HG03175 (cell line): ENCODE results near the gene CLIC6.

Experiments used
- ATAC-seq: cut with Tn5 transposase; IDR thresholded peaks from one replicate; pipeline ENCODE4 v1.9.1; 2021; ENCODE audit warnings: mild to moderate bottlenecking, moderate library complexity; ENCODE audit not compliant: unreplicated experiment

Gene CLIC6

GRCh38 chr21:34668803-34669148 lies at the start of gene CLIC6:
TSS of gene CLIC6 (plus strand) at chr21:34668994. CDS start at chr21:34669389, 395 bp downstream.
- no peak for ATAC-seq

DNA sequence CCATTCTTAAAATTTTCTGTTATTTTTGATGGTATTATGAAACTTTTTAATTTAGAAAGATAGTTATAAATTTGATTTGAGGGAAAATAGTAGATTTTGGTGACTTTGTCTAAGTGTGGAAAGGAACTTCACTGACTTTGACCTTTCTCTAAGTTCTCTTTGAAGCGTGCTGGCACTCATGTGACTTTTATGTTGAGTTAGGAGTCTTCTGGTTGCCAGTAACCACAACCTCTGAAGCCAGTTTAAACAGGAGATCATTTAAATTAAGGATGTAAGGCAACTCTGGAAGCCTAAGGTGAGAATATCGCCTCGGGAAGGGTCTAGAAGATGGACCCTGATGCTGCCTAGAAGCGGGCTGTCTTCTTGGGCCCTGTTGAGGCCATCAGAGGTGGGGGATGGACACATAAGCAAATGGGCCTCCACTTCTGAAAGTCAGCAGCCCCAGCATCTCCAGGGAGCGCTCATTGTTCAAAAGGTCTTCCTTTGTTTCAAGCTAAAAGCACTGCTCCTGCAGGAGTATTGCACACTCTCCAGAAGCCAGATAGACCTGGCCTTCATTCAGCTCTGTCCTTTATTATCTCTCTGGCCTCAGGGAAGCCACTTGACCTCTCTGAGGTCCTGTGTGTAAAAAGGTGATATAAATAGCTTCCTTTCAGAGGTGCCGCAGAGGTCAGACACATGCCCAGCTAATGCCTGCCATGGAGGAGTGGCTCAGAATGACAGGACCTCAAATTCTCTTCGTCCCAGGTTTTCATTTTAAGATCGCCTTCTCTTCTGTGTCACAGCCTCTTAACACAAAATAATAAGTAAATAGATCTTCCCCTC lies 48.7 kb upstream of the CLIC6 start:
- no peak for ATAC-seq

DNA sequence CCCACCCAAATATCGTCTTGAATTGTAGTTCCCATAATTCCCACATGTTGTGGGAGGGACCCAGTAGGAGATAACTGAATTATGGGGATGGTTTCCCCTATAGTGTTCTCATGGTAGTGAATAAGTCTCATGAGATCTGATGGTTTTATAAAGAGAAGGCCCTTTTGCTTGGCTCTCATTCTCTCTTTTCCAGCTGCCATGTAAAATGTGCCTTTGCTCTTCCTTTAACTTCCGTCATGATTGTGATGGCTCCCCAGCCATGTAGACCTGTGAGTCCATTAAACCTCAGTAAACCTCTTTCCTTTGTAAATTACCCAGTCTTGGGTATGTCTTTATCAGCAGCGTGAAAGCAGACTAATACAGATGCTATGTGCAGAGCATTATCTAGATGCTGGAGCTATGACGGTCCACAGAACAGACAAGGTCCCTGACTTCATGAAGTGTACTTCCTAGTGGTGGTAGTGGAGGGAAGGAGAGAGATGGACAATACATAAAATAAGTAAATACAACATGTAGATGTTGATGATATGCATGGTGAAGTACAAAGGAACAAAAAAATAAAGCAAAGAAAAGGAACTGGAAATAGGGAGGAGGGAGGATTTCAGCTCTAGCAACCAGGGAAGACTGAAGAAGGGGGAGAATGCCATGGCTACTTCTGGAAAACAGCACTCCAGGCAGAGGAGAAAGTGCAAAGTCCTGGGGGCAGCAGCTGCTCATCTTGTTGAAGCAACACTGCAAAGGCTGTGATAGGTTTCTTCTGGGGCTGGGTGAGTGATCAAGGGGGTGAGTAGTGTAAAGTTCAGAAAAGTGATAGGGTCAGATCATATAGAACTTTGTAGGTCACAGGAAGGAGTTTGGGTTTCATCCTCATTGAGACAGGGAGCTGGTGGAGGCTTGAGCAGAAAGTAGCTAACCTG lies 47.1 kb upstream of the CLIC6 start:
- no peak for ATAC-seq

GRCh38 chr21:34623516-34623915 lies 45.3 kb upstream of the CLIC6 start:
- ATAC-seq, result no peak

GRCh38 chr21:34625030-34625593 lies 43.7 kb upstream of the CLIC6 start:
- no peak for ATAC-seq

DNA sequence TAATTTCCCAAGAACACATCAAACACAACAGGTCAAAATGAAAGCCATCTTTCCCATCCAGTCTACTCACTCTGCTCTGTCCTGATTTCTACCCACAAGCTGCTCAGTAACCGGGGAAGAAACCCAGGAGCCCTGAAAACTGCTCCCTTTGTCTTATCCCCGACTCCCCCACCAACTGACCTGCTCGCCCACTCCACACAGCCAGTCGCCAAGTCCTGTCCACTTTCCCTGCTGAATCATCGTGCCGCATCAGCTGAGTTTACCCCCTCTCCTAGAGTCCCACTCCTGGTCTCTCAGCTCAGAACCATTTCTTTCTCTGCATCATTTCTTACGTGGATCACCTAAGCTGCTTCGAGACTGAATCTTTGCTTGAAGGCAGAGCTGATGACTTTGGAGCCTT lies 42.7 kb upstream of the CLIC6 start:
- no peak for ATAC-seq

DNA sequence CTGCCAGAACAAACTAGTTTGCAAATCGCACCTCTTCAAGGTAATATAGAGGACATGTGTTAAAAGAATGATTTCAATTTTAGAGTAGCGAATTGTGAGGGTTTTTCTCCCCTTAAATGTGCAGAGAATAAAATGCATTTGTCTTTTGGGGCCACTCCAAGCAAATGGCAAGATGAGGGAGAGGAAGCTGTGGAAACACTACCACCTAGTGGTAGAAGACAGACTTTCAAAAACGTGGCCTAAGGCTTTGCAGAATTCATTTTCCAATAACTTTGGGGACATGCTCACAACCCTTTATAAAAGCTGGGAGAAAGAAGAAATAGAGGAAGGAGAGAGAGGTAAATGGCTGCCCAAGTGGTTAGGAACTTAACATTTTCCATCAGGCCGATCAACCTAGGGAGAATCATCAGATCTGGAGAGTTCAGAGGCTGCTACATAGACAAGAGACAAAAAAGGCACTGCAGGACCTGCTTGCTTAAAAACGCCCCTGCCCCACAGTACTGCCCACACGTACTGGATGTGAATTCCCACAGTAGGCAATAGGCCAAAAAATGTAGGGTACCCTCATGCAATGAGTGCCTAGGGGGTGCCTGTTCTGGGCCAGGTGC lies 38.2 kb upstream of the CLIC6 start:
- ATAC-seq, result no peak

GRCh38 chr21:34632498-34632897 lies 36.3 kb upstream of the CLIC6 start:
- no peak for ATAC-seq

DNA sequence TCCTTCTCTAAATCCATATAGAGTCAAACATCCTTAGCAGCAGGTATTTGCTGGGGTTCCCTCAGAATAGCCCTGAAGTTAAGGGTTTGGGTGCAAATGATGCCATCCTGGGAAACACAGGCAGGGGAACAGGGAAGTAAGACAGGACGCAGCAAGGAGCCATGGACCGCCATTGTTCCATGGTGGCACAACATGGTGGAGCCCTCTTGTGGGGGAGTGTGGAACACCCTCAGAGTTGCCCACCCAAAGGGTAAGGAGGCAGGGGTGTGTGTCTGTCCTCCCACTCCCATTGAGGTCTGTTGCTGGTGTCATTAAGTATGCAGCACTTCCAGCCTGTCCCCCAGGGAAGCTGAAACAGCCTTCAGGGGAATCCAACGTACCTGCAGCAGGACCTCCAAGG lies 33.5 kb upstream of the CLIC6 start:
- ATAC-seq, result no peak

DNA sequence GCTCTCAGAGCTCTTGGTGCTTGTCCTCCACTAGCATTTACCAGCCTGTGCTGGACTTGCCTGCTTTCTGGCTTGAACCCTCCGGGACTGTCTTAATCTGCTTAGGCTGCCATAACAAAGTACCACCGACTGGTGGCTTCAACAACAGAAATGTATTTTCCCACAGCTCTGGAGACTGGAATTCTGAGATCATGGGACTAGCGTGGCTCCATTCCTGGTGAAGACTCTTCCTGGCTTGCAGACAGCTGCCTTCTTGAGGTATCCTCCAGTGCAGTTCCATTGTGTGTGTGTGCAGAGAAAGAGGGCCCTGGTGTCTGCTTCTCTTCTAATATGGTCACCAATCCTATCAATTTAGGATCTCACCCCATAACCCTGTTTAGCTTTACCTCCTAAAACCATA lies 31.8 kb upstream of the CLIC6 start:
- no peak for ATAC-seq

- no peak for ATAC-seq
Measured at GRCh38 chr21:34639250-34639649, 29.5 kb upstream of the CLIC6 start.

DNA sequence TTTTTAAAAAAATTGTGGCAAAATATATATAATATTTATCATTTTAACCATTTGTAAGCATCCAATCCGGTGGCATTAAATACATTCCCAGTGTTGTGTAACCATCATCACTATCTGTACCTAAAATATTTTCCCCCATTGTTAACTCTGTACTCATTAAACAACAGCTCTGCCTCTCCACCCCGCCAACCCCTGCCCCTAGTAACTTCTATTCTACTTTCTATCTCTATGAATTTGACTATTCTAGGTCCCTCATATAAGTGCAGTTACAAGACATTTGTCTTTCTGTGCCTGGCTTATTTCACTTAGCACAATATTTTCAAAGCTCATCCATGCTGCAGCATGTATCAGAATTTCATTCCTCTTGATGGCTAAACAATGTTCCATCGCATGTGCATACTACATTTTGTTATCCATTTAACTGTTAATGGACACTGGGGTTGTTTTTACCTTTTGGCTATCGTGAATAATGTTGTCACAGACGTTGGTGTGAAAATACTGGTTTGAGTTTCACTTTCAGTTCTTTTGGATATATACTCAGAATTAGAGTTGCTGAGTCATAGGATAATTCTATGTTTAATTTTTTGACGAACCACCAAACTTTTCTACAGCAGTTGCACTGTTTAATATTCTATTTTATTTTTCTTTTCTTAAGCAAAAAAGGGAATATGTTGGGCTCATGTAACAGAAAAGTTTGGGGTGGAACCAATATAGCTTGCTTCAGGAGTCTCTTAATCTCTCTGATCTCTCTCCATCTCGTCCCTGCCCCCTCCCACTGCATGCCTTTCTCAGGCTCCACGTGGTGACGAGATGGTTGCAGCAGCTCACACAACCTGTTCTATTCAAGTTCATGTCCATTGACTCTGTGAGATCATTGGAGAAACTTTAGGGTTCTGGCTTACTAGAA lies 28.7 kb upstream of the CLIC6 start:
- ATAC-seq, result peak; percentile 53

GRCh38 chr21:34640858-34641257 lies 27.9 kb upstream of the CLIC6 start:
- no peak for ATAC-seq

GRCh38 chr21:34642211-34643075 lies 26.4 kb upstream of the CLIC6 start:
- peak; percentile 55 for ATAC-seq

DNA sequence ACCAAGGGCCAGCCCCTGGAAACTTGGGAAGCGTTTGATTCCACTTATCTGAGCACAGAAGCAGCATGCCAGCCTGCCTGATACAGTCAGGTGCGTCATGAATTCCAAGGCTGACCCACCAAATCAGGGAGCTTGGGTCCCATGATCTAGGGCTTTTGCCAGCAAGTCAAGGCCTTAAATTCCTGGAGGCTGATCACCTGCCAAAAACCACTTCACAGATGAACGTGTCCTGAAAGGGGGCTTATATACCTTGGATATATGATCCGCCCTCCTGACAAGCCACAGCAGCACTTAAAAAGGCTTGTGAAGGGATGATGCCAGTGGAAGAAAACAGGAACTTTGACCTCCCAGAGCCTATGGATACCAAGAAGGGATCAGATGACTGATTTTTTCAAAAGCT lies 24.0 kb upstream of the CLIC6 start:
- no peak for ATAC-seq

GRCh38 chr21:34647555-34647954 lies 21.2 kb upstream of the CLIC6 start:
- ATAC-seq, result no peak

- ATAC-seq, result no peak
Measured at GRCh38 chr21:34648739-34649297, 20.0 kb upstream of the CLIC6 start.

GRCh38 chr21:34649400-34649799 lies 19.4 kb upstream of the CLIC6 start:
- no peak for ATAC-seq

GRCh38 chr21:34650861-34651431 lies 17.8 kb upstream of the CLIC6 start:
- no peak for ATAC-seq
